GM12801 (cell line): ENCODE data around the gene PTPRD.

ENCODE experiments used
- CTCF ChIP-seq: IDR thresholded peaks from one replicate; pipeline ENCODE4 v1.5.1; 2011; ENCODE audit warnings: control low read depth; ENCODE audit not compliant: insufficient read length; ENCODE audit errors: extremely low read depth

The PTPRD gene

DNA sequence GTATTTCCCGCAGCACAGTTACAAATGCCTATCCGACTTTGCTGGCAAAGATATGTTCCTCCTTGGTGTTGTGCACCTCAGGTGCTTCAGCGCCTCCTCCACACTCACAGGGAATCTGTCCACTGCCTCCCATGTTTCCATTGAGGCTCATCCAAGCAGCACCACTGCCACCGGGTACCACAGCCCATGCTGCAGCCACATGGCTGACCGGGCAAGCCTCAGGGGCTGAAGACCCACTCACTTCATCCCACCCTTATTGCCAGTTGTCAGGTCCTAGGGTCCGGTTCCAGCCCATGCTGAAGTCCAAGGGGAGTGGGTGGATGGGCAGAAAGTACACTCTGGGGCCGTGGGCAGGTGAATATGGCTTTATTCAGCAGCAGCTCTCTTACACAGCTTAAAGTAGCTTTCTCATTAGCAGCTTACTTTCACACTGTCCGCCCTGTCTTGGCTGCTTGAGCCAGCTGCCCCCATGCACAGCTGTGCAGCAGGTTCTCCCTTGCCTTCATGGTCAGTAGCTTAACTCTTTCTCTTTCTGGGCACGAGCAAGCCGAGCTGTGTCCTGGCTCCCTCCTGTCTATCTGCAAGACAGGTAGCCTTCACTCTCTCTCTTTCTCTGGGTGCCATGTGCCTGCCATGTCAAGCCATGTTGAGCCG is 1052.3 kb downstream of the PTPRD start:
- no peak for TF ChIP-seq CTCF

- no peak for TF ChIP-seq CTCF
Observed at GRCh38 chr9:9558907-9559306, 1053.9 kb downstream of the PTPRD start.

DNA sequence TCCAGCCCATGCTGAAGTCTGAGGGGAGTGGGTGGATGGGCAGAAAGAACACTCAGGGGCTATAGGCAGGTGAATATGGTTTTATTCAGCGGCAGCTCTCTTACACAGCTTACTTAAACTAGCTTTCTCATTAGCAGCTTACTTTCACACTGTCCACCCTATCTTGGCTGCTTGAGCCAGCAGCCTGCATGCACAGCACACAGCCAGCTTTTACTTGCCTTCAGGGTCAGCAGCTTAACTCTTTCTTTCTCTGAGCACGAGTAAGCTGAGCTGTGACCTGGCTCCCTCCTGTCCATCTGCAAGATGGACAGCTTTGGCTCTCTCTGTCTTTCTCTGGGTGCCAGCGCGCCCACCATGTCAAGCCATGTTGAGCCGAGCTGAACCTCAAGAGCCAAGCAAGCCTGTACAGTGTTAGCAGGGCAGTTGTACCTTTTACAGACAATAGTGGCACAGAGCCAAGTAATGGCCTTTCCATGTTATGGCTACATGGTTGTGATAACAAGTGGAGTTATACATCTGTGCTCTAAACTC is 1054.9 kb downstream of the PTPRD start:
- no peak for TF ChIP-seq CTCF

- TF ChIP-seq CTCF, result no peak
Observed at GRCh38 chr9:9556865-9557803, 1055.7 kb downstream of the PTPRD start.

DNA sequence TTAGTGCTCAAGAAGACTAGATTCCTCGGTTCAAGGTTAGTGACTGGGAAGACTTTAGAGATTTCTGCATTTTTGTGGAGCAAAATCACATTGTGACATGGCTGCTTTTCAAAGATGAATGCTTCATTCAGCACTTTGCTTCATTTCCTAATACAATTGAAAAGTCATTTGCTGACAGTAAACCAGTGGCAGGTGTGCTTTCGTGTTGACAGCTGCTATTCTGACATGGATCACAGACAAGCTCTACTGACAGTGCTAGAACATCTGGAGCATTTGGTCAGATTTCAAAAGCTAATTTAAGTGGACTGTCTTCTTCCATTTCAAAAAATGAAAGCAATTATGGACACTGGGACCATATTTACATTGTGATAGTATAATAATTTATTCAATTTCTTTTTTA is 1060.1 kb downstream of the PTPRD start:
- TF ChIP-seq CTCF, result no peak

- no peak for TF ChIP-seq CTCF
Observed at GRCh38 chr9:9538766-9539165, 1074.0 kb downstream of the PTPRD start.

DNA sequence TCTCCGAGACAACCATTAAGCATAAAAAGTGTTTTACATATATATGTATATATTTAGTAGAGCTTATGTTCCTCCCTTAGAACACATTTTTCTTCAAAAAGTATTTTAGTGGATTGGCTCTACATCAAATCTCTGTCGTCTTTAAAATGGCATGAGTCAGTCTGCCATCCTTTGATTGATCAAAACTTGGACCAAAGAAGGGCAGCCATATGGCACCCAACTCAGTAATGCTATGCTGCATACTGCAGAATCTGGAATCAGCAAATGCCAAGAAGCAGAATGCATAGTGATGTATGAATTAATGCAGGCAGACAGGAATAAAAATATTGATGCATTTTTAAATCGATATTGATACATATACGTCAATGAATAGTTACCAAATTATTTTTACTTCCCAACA is 1074.4 kb downstream of the PTPRD start:
- no peak for TF ChIP-seq CTCF
